Sigmoid colon (tissue), 4 donors: ENCODE measurements around the gene EEF1E1.

Experiments used
- CTCF ChIP-seq, 4 experiments: fragments of 450-650 bp in 3 of 4; fragments of 200-600 bp in 1 of 4; IDR thresholded peaks; one replicate each; pipeline ENCODE4 v1.5.1; 2016 to 2019; ENCODE audit warnings: antibody characterized with exemption in 4 of 4, mild to moderate bottlenecking in 3 of 4, moderate library complexity in 2 of 4
- POLR2A ChIP-seq, 2 donors: fragments of 450-650 bp; IDR thresholded peaks; one replicate each; pipeline ENCODE4 v1.6.1; 2016; ENCODE audit warnings: antibody characterized with exemption in 2 of 2, mild to moderate bottlenecking in 2 of 2, moderate library complexity in 2 of 2
- POLR2AphosphoS5 ChIP-seq, 4 donors: sonication (generic); formaldehyde crosslinking; IDR thresholded peaks; one replicate each; pipeline ENCODE4 v1.6.1; 2017; ENCODE audit warnings: antibody characterized with exemption in 4 of 4

- TF ChIP-seq CTCF (IDR thresholded peaks at IDR 0.05) (no peak), POLR2A (IDR thresholded peaks at IDR 0.05) (no peak), POLR2AphosphoS5 (IDR thresholded peaks at IDR 0.05) (no peak)
These were observed 19.1 kb downstream of the EEF1E1 start for GRCh38 chr6:8082954-8083858.
